ENCODE data around the gene GRM4.

DNA sequence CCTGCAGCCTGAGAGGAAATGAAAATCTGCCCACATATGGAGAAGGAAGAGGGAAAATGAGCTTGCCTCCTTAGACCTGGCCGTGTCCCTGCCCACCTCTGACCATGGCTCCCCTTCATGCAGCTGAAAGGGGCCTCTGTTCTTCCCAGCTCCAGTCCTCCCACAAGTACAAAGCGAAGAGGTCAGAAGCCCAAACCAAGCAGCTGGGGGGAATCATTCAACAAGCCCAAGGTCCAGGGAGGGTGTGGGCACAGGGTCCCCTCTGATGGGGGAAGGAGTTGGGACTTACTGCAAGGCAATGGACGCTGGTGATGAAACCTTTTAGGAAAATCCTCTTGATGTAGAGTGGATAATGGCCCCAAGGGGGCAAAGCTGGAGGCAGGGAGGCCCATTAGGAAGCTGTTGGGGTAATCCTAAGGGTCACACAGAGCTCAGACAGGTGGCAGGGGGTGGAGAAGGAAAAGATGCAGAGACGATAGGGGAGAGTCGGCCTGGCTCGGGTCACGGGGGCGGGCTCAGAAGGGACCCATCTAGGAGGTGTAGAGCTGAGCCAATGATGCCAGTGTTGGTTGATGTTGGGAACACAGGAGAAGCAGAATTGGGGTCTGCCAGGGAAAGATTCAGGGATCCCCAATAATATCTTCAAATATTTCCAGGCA is 16.1 kb upstream of the GRM4 start:
- TF ChIP-seq, protein P1, sequence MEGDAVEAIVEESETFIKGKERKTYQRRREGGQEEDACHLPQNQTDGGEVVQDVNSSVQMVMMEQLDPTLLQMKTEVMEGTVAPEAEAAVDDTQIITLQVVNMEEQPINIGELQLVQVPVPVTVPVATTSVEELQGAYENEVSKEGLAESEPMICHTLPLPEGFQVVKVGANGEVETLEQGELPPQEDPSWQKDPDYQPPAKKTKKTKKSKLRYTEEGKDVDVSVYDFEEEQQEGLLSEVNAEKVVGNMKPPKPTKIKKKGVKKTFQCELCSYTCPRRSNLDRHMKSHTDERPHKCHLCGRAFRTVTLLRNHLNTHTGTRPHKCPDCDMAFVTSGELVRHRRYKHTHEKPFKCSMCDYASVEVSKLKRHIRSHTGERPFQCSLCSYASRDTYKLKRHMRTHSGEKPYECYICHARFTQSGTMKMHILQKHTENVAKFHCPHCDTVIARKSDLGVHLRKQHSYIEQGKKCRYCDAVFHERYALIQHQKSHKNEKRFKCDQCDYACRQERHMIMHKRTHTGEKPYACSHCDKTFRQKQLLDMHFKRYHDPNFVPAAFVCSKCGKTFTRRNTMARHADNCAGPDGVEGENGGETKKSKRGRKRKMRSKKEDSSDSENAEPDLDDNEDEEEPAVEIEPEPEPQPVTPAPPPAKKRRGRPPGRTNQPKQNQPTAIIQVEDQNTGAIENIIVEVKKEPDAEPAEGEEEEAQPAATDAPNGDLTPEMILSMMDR (conservative IDR thresholded peaks at IDR 0.05; ENCODE audit: low read depth, low read length): no peak
- TF ChIP-seq EZH2phosphoT487 (IDR thresholded peaks at IDR 0.05; ENCODE audit: borderline replicate concordance, low read length): no peak
